GM12878 (cell line): ENCODE measurements around the gene PLEKHM3. TPM values are rescaled to one million over a fixed set of nuclear protein-coding genes. Genes with fewer than 3 reads are reported as not detected.

Experiments used
- ATAC-seq: fragments of 200-7000 bp; cut with Tn5 transposase; 3 replicates; pipeline ENCODE4 v1.9.1; 2020; ENCODE audit warnings: mild to moderate bottlenecking, moderate library complexity
- BruUV-seq: library from RNA; stranded (reverse); fragments of 400-500 nt; replicated peaks from 2 replicates; lab custom pipeline; 2021; lab: Mats Ljungman, UMichigan
- CTCF ChIA-PET: fragments of 300-600 bp; sonication (Branson Sonifier 250); formaldehyde crosslinking; extraction: SDS; loops from one replicate; lab custom pipeline; 2021; ENCODE audit warnings: inconsistent platforms; lab: Yijun Ruan, JAX
- POLR2A ChIA-PET: fragments of 350-600 bp; formaldehyde crosslinking; extraction: SDS; loops from one replicate; lab custom pipeline; 2021; ENCODE audit warnings: inconsistent platforms; lab: Charles Lee
- RAD21 ChIA-PET: fragments of 300-600 bp; sonication (Branson Sonifier 250); formaldehyde crosslinking; loops from one replicate; lab custom pipeline; 2023; ENCODE audit warnings: antibody characterized with exemption; ENCODE audit not compliant: unreplicated experiment; lab: Charles Lee
- SMC1A ChIA-PET: fragments of 300-600 bp; sonication (Branson Sonifier 250); formaldehyde crosslinking; loops from one replicate; lab custom pipeline; 2023; ENCODE audit not compliant: unreplicated experiment, uncharacterized antibody; lab: Charles Lee
- DNase-seq: peaks from one replicate; pipeline ENCODE4 v3.0.0-alpha.2; 2011; ENCODE audit warnings: low read depth, low spot score
- FAIRE-seq: peaks from 3 replicates; lab custom pipeline; 2011; peaks lifted over from hg19 to GRCh38; lab: Jason Lieb, UNC
- H2AFZ ChIP-seq: 2 replicates; pipeline ENCODE4 v1.6.0; 2011; ENCODE audit warnings: low read depth, low read length, control low read depth; ENCODE audit not compliant: control insufficient read depth
- H3K27ac ChIP-seq: 2 replicates; pipeline ENCODE4 v1.5.1; 2011; ENCODE audit warnings: control low read depth; ENCODE audit not compliant: control insufficient read depth, insufficient read depth
- H3K27me3 ChIP-seq, 2 experiments: replicated peaks in 1 of 2; 2 replicates each; pipeline versions ENCODE4 v1.6.0 to v1.6.1; 2011; ENCODE audit warnings: low read length in 1 of 2; ENCODE audit not compliant: control insufficient read depth in 2 of 2, insufficient read depth in 2 of 2
- H3K36me3 ChIP-seq, 2 experiments: 2 replicates each; pipeline ENCODE4 v1.5.1; 2011; ENCODE audit warnings: low read length in 1 of 2; ENCODE audit not compliant: control insufficient read depth in 2 of 2, insufficient read depth in 2 of 2
- H3K4me1 ChIP-seq: 2 replicates; pipeline ENCODE4 v1.6.1; 2011; ENCODE audit warnings: mild to moderate bottlenecking, low read length, moderate library complexity, mixed read lengths; ENCODE audit not compliant: control insufficient read depth, insufficient read depth
- H3K4me2 ChIP-seq: 2 replicates; pipeline ENCODE4 v1.6.0; 2011; ENCODE audit warnings: control low read depth; ENCODE audit not compliant: control insufficient read depth, insufficient read depth
- H3K4me3 ChIP-seq: fragments of 200-600 bp; sonication (generic); 2 replicates; pipeline ENCODE4 v1.5.1; 2016
- H3K79me2 ChIP-seq: 2 replicates; pipeline ENCODE4 v1.6.0; 2011; ENCODE audit warnings: low read length; ENCODE audit not compliant: control insufficient read depth, insufficient read depth
- H3K9ac ChIP-seq: 2 replicates; pipeline ENCODE4 v1.8.0; 2011; ENCODE audit warnings: low read length, control low read depth, mixed read lengths; ENCODE audit not compliant: control insufficient read depth, insufficient read depth
- H3K9me3 ChIP-seq: replicated peaks from 3 replicates; pipeline ENCODE4 v1.5.1; 2011; ENCODE audit warnings: mild to moderate bottlenecking, low read length; ENCODE audit not compliant: control insufficient read depth, insufficient read depth
- H4K20me1 ChIP-seq: 2 replicates; pipeline ENCODE4 v1.6.0; 2011; ENCODE audit not compliant: control insufficient read depth, insufficient read depth
- CBFB ChIP-seq: IDR thresholded peaks from 2 replicates; pipeline ENCODE4 v1.6.1; 2016; ENCODE audit warnings: antibody characterized with exemption, low read depth
- CEBPB ChIP-seq, 2 experiments: fragments of 150-350 bp in 1 of 2; IDR thresholded peaks; 2 replicates each; pipeline ENCODE4 v1.6.1; 2012 to 2014; ENCODE audit warnings: low read depth in 2 of 2, low read length in 2 of 2, borderline replicate concordance in 1 of 2, inconsistent platforms in 1 of 2
- E4F1 ChIP-seq: fragments of 450-650 bp; IDR thresholded peaks from 2 replicates; pipeline ENCODE4 v1.6.1; 2018; ENCODE audit warnings: borderline replicate concordance, mild to moderate bottlenecking; ENCODE audit not compliant: partially characterized antibody
- HDAC6 ChIP-seq: fragments of 200-600 bp; sonication (generic); IDR thresholded peaks from one replicate; pipeline ENCODE4 v1.8.0; 2017; ENCODE audit warnings: antibody characterized with exemption; ENCODE audit not compliant: unreplicated experiment
- LARP7 ChIP-seq: fragments of 450-650 bp; IDR thresholded peaks from 2 replicates; pipeline ENCODE4 v1.6.1; 2017; ENCODE audit warnings: mild to moderate bottlenecking
- NR2C1 ChIP-seq: fragments of 450-650 bp; IDR thresholded peaks from 2 replicates; pipeline ENCODE4 v1.6.1; 2017; ENCODE audit warnings: antibody characterized with exemption, mild to moderate bottlenecking, moderate library complexity
- POLR2AphosphoS5 ChIP-seq: IDR thresholded peaks from 2 replicates; pipeline ENCODE4 v1.6.1; 2011; ENCODE audit warnings: mild to moderate bottlenecking, low read length, inconsistent platforms
- SMAD5 ChIP-seq: IDR thresholded peaks from 2 replicates; pipeline ENCODE4 v1.6.1; 2016; ENCODE audit warnings: antibody characterized with exemption, low read depth
- ZNF687 ChIP-seq: fragments of 450-650 bp; IDR thresholded peaks from 2 replicates; pipeline ENCODE4 v1.6.1; 2017; ENCODE audit warnings: mild to moderate bottlenecking, moderate library complexity
- WGBS: methylation state at CpG from one replicate; pipeline ENCODE4 v1.1.6; 2016; ENCODE audit warnings: low lambda C conversion rate; ENCODE audit not compliant: insufficient replicate concordance, insufficient coverage; ENCODE audit errors: missing lambda C conversion rate; 5-methylcytosine and 5-hydroxymethylcytosine counted together
- in situ Hi-C: fragments of 300-500 bp; cut with MboI; formaldehyde crosslinking; loops from 9 replicates; pipeline ENCODE4 v1.14.3; 2018; ENCODE audit warnings: mixed read lengths
- intact Hi-C: fragments of 100-400 bp; cut with micrococcal nuclease; formaldehyde crosslinking; loops from one replicate; pipeline ENCODE4 v1.14.2; 2022; ENCODE audit not compliant: unreplicated experiment
- polyA plus RNA-seq, 11 experiments: library from polyadenylated mRNA; depleted of rRNA in 4 of 11; unstranded in 6 of 11; stranded (reverse) in 5 of 11; fragments of >200 nt; fragmentation: Nextera tagmentation in 4 of 11; fragmentation: Illumina TruSeq in 1 of 11; extraction: Ambion mirVana in 4 of 11; extraction: Trizol in 1 of 11; gene quantifications; 1 replicate in 1 of 11; 2 replicates in 10 of 11; pipeline versions ENCODE4 v1.2.1 to v1.2.3, GENCODE V29; 2011 to 2016; ENCODE audit warnings: inconsistent platforms in 2 of 11, missing spikeins in 2 of 11, low read depth in 1 of 11
- total RNA-seq, 4 experiments: library from RNA; depleted of rRNA in 3 of 4; stranded (reverse); fragments of >200 nt in 3 of 4; fragmentation: Illumina TruSeq in 1 of 4; extraction: Trizol in 1 of 4; gene quantifications; 2 replicates each; pipeline versions ENCODE4 v1.2.1 to v1.2.3, GENCODE V29; 2013 to 2021
- TF ChIP-seq, protein P1 (sequence below): fragments of 450-650 bp; formaldehyde crosslinking; IDR thresholded peaks from 2 replicates; pipeline ENCODE4 v1.4.0; 2020; ENCODE audit warnings: mild to moderate bottlenecking, moderate library complexity
- TF ChIP-seq, protein P2 (sequence below): fragments of 450-650 bp; IDR thresholded peaks from 2 replicates; pipeline ENCODE4 v1.6.1; 2014; ENCODE audit warnings: mild to moderate bottlenecking

PLEKHM3 gene
- total and polyA plus RNA-seq, 10 of the 15 experiments (the other 5 are each of a cell fraction or from before 2014, with no cell fraction given) = 1.4 to 5.6 (median 3.0) TPM

DNA sequence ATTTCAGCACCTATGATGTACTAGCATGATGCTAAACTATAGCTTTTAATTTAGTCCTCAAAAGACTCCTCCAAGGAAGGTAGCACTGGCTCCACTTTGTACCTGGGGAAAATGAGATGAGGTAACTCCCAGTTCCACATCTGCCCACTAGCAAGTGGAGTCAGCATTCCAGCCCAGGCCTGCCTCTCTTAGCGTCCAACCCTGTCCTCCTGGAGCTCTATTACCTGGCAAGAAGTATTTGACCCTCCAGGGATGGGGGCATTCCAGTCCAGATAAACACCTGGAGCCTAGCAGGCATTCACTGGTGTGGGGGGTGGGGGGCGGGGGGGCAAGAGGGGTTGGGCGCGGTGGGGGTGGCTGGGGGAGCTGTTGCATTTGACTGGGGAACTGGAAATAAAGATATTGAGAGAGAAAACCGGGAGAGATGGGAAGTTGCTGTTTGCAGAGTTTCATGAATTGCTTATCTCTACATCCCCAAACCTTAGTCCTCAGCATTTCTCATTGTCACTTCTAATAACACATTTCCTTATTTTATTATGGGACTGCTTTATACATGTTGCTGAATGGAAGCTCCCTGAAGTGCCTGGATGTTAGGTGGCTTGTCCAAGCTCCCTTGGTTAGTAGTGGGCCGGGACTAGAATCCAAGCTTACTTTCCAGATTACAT is 233.6 kb downstream of the PLEKHM3 start:
- RAD21 ChIA-PET = interaction anchor here (0.5 kb wide), 1 partner anchor 26 kb away, joined by 3 read pairs; no protein-coding TSS in a partner anchor
- H3K4me1 ChIP-seq = no peaks in the 10 kb centered on the region; the same call in 1 of the 2 replicates
- H3K4me2 ChIP-seq = no peak overlapping the region
- no peak overlapping the region for H3K4me3 ChIP-seq
- no peaks in the 10 kb centered on the region for H3K36me3 ChIP-seq
- ATAC-seq (no peak), DNase-seq (no peak), FAIRE-seq (no peak)
- H2AFZ ChIP-seq = no peak overlapping the region
- H3K79me2 ChIP-seq = no peaks in the 10 kb centered on the region
- intact Hi-C loops (no loop called here), in situ Hi-C loops (no loop called here)
- BruUV-seq = no TSS peak
- POLR2A ChIA-PET = interaction anchor here (0.5 to 1.1 kb wide), 3 partner anchors 8 to 25 kb away, joined by 3 to 5 read pairs (median 4); no protein-coding TSS in a partner anchor
- SMC1A ChIA-PET = interaction anchor here (1.0 to 1.5 kb wide), 8 partner anchors 9 to 234 kb away, joined by 3 to 5 read pairs (median 3); partner anchors contain the start of gene PLEKHM3
- CTCF ChIA-PET = interaction anchor here (0.6 to 1.3 kb wide), 3 partner anchors 22 to 575 kb away, joined by 3 to 4 read pairs (median 4); partner anchors contain the start of gene FZD5
- H3K9ac ChIP-seq = no peak overlapping the region
- no peaks in the 10 kb centered on the region for H3K9me3 ChIP-seq
- 7% methylated on average over 3 of the region's 6 CpGs for WGBS
- H3K27me3 ChIP-seq = no peaks in the 10 kb centered on the region
- no peaks in the 10 kb centered on the region for H4K20me1 ChIP-seq
- H3K27ac ChIP-seq = no peak overlapping the region
- TF ChIP-seq LARP7 = no peak
- TF ChIP-seq SMAD5 = no peak
- TF ChIP-seq E4F1 = no peak
- no peak for TF ChIP-seq HDAC6
- TF ChIP-seq CEBPB (IDR thresholded peaks at IDR 0.05; ENCODE audit: borderline replicate concordance in 1 of 2, low read depth in 2 of 2, low read length in 2 of 2) = no peak
- no peak for TF ChIP-seq NR2C1
- TF ChIP-seq, protein P1, sequence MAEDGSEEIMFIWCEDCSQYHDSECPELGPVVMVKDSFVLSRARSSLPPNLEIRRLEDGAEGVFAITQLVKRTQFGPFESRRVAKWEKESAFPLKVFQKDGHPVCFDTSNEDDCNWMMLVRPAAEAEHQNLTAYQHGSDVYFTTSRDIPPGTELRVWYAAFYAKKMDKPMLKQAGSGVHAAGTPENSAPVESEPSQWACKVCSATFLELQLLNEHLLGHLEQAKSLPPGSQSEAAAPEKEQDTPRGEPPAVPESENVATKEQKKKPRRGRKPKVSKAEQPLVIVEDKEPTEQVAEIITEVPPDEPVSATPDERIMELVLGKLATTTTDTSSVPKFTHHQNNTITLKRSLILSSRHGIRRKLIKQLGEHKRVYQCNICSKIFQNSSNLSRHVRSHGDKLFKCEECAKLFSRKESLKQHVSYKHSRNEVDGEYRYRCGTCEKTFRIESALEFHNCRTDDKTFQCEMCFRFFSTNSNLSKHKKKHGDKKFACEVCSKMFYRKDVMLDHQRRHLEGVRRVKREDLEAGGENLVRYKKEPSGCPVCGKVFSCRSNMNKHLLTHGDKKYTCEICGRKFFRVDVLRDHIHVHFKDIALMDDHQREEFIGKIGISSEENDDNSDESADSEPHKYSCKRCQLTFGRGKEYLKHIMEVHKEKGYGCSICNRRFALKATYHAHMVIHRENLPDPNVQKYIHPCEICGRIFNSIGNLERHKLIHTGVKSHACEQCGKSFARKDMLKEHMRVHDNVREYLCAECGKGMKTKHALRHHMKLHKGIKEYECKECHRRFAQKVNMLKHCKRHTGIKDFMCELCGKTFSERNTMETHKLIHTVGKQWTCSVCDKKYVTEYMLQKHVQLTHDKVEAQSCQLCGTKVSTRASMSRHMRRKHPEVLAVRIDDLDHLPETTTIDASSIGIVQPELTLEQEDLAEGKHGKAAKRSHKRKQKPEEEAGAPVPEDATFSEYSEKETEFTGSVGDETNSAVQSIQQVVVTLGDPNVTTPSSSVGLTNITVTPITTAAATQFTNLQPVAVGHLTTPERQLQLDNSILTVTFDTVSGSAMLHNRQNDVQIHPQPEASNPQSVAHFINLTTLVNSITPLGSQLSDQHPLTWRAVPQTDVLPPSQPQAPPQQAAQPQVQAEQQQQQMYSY (CRISPR knock-in tag) = no peak
- TF ChIP-seq, protein P2, sequence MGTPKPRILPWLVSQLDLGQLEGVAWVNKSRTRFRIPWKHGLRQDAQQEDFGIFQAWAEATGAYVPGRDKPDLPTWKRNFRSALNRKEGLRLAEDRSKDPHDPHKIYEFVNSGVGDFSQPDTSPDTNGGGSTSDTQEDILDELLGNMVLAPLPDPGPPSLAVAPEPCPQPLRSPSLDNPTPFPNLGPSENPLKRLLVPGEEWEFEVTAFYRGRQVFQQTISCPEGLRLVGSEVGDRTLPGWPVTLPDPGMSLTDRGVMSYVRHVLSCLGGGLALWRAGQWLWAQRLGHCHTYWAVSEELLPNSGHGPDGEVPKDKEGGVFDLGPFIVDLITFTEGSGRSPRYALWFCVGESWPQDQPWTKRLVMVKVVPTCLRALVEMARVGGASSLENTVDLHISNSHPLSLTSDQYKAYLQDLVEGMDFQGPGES = no peak
- TF ChIP-seq CBFB = no peak
- TF ChIP-seq ZNF687 = no peak
- TF ChIP-seq POLR2AphosphoS5 = no peak
